A549 (cell line): ENCODE results near the gene CLSTN2.

Source experiments
- EP300 ChIP-seq, 2 experiments: fragments of >200 bp; sonication (Bioruptor Twin); formaldehyde crosslinking; IDR thresholded peaks; 2 replicates in 1 of 2; 3 replicates in 1 of 2; pipeline ENCODE4 v1.6.1; 2016 to 2017
- MAX ChIP-seq: IDR thresholded peaks from 2 replicates; pipeline ENCODE4 v1.6.1; 2012
- NFE2L2 ChIP-seq: fragments of 150-350 bp; conservative IDR thresholded peaks from 2 replicates; pipeline ENCODE4 v1.6.1; 2014; ENCODE audit warnings: low read length
- SMC3 ChIP-seq: fragments of >200 bp; sonication (Bioruptor Twin); formaldehyde crosslinking; IDR thresholded peaks from 3 replicates; pipeline ENCODE4 v1.6.1; 2018; ENCODE audit warnings: inconsistent platforms

GRCh38 chr3:140391061-140391460 is 456.1 kb downstream of the CLSTN2 start:
- TF ChIP-seq EP300 (IDR thresholded peaks at IDR 0.05) (no peak), MAX (no peak), NFE2L2 (no peak), SMC3 (no peak)
